Erythroblast (primary cell): Measurements from ENCODE around the gene SC5D.

Source experiments
- DNase-seq, 2 experiments: peaks; one replicate each; lab custom pipeline; 2025; lab: John Stamatoyannopoulos, UW
- GATA1 ChIP-seq: IDR thresholded peaks from 2 replicates; pipeline ENCODE4 v1.6.1; 2011; ENCODE audit warnings: low read depth, mild to moderate bottlenecking, control low read depth, low read length, moderate library complexity
- POLR2A ChIP-seq: IDR thresholded peaks from 2 replicates; pipeline ENCODE4 v1.6.1; 2011; ENCODE audit warnings: mild to moderate bottlenecking, low read length

SC5D gene

DNA sequence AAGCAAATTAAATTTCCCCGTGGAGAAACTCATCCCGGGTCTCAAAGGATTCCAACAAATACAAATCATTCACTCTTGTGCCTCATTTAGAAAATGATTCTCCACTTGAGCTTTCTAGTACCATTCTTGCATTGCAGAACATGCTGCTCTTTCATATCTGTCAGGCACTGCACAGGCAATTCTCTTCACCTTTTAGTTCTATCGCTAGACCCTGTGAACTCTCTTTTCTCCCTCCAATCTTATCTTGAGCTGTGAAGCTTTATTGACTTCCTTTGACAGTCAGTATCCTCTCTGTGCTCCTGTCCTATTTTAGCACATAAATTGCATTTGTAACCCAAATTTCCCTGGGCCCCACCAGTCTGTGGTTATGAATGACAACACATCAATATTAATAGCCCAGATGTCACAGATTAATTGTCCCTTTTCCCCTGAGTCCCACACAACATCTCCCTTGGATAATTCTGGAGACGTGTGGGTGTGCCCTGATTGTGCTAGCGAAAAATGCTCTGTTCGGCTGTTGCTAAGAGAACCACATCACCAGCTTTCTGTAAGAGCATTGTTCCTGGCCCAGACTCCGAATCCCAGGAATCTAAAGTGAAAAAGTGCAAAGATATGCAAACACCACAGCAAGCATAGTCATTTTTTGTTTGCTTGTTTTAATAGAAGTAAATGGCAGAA, 22.4 kb upstream of the SC5D start:
- TF ChIP-seq POLR2A (no peak), GATA1 (no peak)
- DNase-seq = no peak

DNA sequence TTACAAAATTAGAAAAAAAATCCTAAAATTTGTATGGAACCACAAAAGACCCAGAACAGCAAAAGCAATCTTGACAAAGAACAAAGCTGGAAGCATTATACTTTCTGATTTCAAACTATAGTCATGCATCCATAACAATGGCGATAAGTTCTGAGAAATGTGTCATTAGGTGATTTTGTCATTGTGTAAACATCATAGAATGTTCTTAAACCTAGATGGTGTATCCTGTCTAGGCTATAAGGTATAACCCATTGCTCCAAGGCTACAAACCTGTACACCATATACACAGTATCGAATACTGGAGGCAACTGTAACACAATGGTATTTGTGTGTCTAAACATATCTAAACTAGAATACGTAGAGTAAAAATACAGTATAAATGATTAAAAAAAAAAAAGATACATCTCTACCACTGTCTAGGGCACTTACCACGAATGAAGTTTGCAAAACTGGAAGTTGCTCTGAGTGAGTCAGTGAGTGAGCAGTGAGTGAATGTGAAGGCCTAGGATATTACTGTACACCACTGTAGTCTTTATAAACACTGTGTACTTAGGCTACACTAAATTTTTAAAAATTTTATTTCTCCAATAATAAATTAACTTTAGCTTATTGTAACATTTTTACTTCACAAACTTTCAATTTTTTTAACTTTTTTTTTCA, 18.1 kb upstream of the SC5D start:
- TF ChIP-seq POLR2A = no peak
- no peak for DNase-seq

DNA sequence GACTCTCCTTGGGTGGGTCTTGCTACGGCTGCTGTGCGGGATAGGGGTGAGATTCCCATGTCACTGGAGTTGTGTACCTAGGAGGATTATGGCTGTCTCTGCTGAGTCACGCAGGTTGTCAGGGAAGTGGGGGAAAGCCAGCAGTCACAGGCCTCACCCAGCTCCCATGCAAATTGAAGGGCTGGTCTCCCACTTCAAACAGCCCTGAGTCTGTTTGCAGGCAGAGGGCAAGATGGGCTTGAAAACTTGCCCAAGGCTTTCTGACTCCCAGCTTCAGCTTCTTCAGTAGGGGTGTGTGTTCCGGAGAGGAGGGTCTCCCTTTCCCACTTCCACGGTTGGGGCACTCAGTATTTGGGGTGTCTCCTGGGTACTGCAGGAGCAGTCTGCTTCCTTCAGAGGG, 10.9 kb upstream of the SC5D start:
- DNase-seq = no peak

DNA sequence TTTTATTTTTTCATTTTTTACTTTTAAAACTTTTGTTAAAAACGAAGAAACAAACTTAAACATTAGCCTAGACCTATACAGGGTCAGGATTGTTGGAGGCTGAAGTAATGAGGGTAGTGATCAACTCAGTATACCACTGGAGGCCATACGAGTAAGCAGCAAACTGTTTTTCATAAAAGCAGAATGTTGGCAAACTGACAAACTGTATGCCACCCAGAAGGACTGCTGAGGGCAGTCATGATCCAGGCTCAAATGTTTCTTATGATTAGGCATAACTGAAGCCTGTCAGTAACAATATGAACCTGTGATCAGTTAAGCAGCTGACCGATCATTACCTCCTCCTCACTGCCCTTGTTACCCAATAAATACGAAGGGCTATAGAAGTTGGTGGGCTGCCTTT, 10.2 kb upstream of the SC5D start:
- TF ChIP-seq POLR2A (no peak), GATA1 (no peak)
- DNase-seq = peak; percentile 39 to 59

More for the DNA sequence above, 10.9 kb upstream of the SC5D start:
- TF ChIP-seq GATA1 (no peak), POLR2A (no peak)

DNA sequence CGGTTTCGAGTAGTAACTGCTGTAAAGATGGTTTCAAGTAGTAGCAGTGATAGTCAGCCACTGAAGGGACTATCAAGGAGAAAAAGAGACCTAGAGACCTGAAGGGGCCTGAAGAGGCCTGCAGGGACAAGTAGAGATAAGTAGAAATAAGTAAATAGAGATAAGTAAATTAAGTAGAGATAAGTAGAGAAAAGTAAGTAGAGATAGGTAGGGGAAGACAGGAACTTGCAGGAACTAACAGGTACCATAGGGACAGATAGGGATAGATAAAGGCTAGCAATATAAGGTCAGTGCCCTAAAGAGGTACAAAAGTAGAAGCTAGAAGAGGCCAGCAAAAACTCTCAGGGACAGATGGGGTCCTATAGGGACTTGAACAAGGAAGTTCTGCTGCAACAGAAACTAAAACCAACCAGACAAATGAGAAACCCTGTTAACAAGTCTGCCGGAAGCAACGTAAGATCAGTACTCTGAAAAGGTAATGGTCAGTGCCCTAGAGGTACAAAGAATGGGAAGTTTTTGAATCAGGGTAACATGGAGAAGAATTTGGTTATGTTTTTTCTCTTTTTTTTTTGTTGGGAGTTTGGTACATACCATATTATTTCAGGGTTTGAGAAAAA, 9.6 kb upstream of the SC5D start:
- peak in 1 of 2 experiments; percentile 50 for DNase-seq
- TF ChIP-seq GATA1 = no peak
- TF ChIP-seq POLR2A = no peak

DNA sequence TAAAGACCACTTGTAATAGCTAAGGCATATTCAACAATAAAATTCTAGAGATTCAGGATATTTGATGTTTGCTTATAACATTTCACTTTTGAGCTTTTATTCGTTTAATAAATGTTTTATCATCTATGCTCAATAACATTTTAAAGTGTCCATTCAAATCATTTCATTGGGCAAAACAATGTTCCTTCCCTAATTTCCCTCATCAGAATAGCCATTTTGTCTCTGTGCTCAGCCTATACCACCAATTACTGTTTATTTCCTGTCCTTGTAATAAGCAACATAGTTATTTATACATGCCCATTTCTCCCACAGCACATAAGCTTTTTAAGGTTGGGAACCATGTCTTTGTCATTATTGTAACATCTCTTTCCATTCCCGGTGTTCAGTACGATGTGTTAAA, 1.3 kb upstream of the SC5D start:
- DNase-seq = no peak
- TF ChIP-seq GATA1 = no peak
- TF ChIP-seq POLR2A = no peak

DNA sequence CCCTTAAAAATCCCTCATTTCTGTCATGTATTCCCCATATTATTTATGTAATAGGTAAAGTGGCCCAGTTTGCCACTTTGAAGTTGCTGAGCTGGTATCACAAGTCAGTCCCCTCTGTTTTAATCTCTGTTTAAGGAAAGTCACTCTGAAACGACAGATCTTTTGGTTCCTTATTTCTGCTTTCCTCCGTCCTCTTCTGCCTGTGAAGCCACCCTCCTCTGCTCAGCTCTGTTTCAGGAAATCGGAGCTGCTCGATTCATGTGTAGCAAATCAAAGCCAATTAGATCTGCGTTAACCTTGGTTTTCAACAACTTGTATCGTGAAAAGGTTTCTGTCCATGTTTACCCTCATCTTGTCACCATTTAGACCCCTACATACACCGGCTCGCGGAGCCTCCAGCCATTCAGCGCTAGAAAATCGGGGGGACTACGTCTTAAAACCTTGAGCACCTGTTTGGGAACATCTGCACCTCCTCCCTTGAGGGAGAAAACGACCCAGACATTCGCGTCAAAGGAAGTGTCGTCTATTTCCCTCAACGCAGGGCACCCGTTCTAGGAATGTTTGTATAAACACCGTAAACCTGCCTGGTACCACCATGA, 576 bp upstream of the SC5D start:
- DNase-seq = no peak
- no peak for TF ChIP-seq GATA1
- no peak for TF ChIP-seq POLR2A

DNA sequence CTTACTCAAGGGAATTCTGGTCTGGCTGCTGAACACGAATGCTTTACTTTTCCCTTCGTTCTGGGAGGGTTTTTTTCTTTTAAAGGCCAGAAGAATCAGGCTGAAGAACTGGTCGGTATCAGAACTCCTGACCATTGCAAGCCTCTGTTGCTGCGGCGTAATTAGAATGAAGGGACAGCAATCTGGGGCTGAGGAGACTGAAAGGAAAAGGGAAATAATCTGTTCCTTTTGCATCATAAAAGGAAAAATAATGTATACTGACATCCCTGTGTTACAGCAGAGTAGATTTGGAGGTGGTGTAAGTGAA, 670 bp downstream of the SC5D start:
- DNase-seq = no peak
- TF ChIP-seq POLR2A (no peak), GATA1 (no peak)

DNA sequence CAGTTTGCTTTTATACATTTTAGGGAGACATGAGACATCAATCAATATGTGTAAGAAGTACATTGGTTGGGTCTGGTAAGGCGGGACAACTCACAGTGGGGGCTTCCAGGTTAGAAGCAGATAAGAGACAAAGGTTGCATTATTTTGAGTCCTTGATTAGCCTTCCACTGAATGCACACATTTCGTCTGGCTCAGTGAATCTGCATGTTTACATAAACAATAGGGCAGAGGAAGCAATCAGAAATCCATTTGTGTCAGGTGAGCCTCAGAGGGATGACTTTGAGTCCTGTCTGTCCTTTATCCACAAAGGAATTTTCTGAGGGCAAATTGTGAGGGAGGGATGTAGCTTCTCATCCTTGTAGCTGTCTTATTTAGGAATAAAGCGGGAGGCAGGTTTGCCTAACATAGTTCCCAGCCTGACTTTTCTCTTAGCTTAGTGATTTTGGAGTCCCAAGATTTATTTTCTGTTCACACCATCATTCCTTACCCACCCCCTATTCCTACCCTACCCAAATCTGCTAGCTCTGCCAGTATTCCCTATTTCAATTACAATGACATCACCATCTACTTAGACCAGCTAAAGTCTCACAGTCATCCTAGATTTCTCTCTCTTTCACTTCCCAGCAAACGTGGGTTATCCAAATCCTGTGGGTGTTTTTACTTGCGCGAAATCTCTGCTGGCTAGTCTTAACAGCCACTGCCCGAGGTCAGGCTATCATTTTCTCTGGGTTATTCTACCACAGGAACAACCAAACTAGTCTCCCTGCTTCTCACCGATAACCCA, 2.9 kb downstream of the SC5D start:
- TF ChIP-seq GATA1 (no peak), POLR2A (no peak)

DNA sequence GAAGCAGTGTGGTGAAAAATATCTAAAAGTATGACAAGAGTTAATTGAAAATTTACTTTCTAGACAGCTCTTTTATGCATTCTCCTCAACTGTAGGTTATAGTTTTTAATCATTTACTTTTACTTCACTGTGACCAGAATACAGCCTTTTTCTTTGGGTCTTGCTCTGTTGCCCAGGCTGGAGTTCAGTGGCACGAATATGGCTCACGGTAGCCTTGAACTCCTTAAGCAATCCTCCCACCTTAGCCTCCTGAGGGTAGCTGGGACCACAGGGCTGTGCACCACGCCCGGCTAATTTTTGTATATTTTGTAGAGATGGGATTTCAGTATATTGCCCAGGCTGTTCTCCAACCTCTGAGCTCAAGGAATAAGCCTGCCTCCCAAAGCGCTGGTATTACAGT, 5.3 kb downstream of the SC5D start:
- DNase-seq = no peak
- TF ChIP-seq POLR2A (no peak), GATA1 (no peak)

More for the DNA sequence above, 2.9 kb downstream of the SC5D start:
- DNase-seq = no peak

DNA sequence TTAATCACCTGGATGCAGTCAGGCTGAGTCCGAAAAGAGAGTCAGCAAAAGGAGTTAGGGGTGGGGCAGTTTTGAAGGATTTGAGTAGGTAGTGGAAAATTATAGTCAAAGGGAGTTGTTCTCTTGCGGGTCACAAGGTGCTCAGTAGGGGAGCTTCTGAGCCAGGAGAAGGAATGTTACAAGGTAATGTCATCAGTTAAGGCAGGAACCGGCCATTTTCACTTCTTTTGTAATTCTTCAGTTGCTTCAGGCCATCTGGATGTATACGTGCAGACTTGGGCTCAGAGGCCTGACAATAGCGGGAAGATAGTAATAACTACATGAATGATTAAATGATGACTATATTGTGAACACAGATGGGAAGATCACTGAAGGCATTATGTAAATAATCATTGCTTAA, 6.2 kb downstream of the SC5D start:
- TF ChIP-seq GATA1 = no peak
- no peak for DNase-seq

DNA sequence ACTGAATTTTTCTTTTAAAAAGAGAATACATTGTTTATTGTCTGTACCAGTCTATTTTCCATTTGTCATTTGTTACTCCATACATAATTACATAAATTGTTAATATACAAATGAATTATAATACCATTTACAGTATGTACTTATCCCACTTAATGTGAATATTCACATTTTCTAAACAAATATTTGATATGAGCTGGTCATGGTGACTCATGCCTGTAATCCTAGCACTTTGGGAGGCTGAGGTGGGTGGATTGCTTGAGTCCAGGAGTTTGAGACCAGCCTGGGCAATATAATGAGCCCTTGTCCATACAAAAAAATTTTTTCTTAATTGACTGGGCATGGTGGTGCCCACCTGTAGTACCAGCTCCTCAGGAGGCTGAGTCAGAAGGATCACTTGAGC, 6.8 kb downstream of the SC5D start:
- TF ChIP-seq GATA1 = no peak
- TF ChIP-seq POLR2A = no peak
- no peak for DNase-seq

DNA sequence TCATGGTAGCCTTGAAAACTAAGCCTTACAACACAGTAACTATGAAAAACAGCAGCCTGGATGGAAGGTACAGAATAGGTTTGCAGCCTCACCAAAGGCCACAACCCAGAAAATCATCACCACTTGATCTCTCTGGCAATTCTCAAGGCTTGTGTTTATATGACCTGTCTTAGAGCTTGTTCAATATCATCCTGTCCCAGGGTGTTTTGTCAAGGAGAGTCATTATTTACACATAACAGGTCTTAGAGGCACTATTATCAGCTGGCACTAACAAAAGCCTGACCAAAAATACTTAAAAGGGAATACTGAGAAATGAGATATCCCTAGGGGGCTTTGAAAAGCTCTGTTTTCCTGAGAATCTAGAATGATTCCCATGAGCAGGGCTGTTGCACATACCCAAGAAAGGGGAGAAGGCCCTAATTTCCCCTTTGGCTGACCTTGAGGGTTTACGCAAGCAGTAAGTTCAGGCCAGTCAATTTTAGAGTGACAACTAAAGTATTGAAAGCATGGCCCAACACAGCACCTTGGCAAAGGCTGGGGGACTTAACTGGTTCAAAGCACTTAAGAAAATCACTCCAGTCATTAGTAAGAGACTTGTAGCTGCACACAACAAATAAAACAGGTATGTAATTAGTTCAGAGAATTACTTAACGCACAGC, 7.9 kb downstream of the SC5D start:
- no peak for TF ChIP-seq GATA1
- TF ChIP-seq POLR2A = no peak
- no peak for DNase-seq
